GM21526 (cell line): ENCODE measurements around the gene AGBL4.

Experiments
- ATAC-seq: cut with Tn5 transposase; IDR thresholded peaks from one replicate; pipeline ENCODE4 v1.9.1; 2021; ENCODE audit warnings: moderate library complexity; ENCODE audit not compliant: unreplicated experiment, low FRiP score

Gene AGBL4

GRCh38 chr1:48640836-48641492 lies 1382.8 kb downstream of the AGBL4 start:
- ATAC-seq, result no peak

- ATAC-seq, result no peak
These were observed 1393.9 kb downstream of the AGBL4 start for GRCh38 chr1:48629867-48630266.

- no peak for ATAC-seq
These were observed 1396.3 kb downstream of the AGBL4 start for GRCh38 chr1:48627486-48627885.

GRCh38 chr1:48619539-48619938 lies 1404.2 kb downstream of the AGBL4 start:
- ATAC-seq, result no peak

GRCh38 chr1:48617252-48617651 lies 1406.5 kb downstream of the AGBL4 start:
- ATAC-seq, result no peak

- ATAC-seq, result no peak
These were observed 1407.0 kb downstream of the AGBL4 start for GRCh38 chr1:48616710-48617109.

GRCh38 chr1:48611841-48612240 lies 1411.9 kb downstream of the AGBL4 start:
- ATAC-seq, result no peak

- ATAC-seq, result no peak
These were observed 1412.9 kb downstream of the AGBL4 start for GRCh38 chr1:48610628-48611542.

GRCh38 chr1:48608882-48609281 lies 1414.9 kb downstream of the AGBL4 start:
- no peak for ATAC-seq

- no peak for ATAC-seq
These were observed 1420.5 kb downstream of the AGBL4 start for GRCh38 chr1:48603222-48603621.

GRCh38 chr1:48602349-48602748 lies 1421.4 kb downstream of the AGBL4 start:
- no peak for ATAC-seq

- no peak for ATAC-seq
These were observed 1423.6 kb downstream of the AGBL4 start for GRCh38 chr1:48600182-48600581.

- ATAC-seq, result no peak
These were observed 1426.1 kb downstream of the AGBL4 start for GRCh38 chr1:48597663-48598062.

GRCh38 chr1:48596046-48596445 lies 1427.7 kb downstream of the AGBL4 start:
- ATAC-seq, result no peak

- no peak for ATAC-seq
These were observed 1428.1 kb downstream of the AGBL4 start for GRCh38 chr1:48595613-48596012.

- no peak for ATAC-seq
These were observed 1431.4 kb downstream of the AGBL4 start for GRCh38 chr1:48592330-48592729.

- no peak for ATAC-seq
These were observed 1432.6 kb downstream of the AGBL4 start for GRCh38 chr1:48591181-48591580.

GRCh38 chr1:48588061-48588460 lies 1435.7 kb downstream of the AGBL4 start:
- ATAC-seq, result no peak

GRCh38 chr1:48582408-48582807 lies 1441.3 kb downstream of the AGBL4 start:
- ATAC-seq, result no peak

- no peak for ATAC-seq
These were observed 1442.5 kb downstream of the AGBL4 start for GRCh38 chr1:48581270-48581669.

GRCh38 chr1:48576565-48576964 lies 1447.2 kb downstream of the AGBL4 start:
- no peak for ATAC-seq
